ENCODE data around the gene SLC25A21.

DNA sequence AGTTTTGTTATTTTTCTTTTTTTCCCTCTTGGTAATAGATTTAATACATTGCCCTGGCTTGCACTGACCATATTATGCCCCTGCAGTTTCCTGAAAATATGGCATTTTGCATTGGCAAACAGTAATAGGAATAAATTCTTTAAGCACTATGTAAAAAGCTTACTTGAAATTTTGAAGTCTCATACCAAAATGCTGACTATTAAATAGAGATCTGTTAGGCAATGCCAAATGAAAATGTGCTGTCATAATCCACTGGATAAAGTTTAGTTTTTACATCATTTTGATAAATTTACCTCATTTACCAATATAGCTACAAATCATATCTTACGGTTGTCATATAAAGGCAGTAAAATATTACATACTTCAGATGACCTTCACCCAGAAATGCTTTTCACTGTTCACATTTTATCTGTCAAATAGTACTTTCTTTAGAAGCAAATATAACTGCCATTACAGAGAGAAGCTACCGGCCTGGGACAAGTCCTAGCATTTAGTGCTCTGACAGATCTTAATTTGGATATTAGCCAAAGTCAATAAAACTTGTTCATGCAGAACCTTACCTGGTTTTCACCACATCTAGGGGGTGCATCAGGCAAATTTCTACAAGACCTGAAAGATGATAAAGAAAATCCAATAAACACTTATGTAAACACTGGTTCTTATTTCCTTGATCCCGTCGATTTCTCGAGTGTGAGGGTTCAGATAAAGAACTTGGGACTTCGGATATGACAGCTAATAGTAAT, 297.8 kb downstream of the SLC25A21 start:
- TF ChIP-seq TCF7L2 (IDR thresholded peaks at IDR 0.05; ENCODE audit: low read depth, low read length) = no peak
- TF ChIP-seq, protein P1, sequence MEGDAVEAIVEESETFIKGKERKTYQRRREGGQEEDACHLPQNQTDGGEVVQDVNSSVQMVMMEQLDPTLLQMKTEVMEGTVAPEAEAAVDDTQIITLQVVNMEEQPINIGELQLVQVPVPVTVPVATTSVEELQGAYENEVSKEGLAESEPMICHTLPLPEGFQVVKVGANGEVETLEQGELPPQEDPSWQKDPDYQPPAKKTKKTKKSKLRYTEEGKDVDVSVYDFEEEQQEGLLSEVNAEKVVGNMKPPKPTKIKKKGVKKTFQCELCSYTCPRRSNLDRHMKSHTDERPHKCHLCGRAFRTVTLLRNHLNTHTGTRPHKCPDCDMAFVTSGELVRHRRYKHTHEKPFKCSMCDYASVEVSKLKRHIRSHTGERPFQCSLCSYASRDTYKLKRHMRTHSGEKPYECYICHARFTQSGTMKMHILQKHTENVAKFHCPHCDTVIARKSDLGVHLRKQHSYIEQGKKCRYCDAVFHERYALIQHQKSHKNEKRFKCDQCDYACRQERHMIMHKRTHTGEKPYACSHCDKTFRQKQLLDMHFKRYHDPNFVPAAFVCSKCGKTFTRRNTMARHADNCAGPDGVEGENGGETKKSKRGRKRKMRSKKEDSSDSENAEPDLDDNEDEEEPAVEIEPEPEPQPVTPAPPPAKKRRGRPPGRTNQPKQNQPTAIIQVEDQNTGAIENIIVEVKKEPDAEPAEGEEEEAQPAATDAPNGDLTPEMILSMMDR (IDR thresholded peaks at IDR 0.05) = no peak
- no peak for TF ChIP-seq POLR2AphosphoS5 (IDR thresholded peaks at IDR 0.05; ENCODE audit: low read depth, low read length)
- TF ChIP-seq, protein P2, sequence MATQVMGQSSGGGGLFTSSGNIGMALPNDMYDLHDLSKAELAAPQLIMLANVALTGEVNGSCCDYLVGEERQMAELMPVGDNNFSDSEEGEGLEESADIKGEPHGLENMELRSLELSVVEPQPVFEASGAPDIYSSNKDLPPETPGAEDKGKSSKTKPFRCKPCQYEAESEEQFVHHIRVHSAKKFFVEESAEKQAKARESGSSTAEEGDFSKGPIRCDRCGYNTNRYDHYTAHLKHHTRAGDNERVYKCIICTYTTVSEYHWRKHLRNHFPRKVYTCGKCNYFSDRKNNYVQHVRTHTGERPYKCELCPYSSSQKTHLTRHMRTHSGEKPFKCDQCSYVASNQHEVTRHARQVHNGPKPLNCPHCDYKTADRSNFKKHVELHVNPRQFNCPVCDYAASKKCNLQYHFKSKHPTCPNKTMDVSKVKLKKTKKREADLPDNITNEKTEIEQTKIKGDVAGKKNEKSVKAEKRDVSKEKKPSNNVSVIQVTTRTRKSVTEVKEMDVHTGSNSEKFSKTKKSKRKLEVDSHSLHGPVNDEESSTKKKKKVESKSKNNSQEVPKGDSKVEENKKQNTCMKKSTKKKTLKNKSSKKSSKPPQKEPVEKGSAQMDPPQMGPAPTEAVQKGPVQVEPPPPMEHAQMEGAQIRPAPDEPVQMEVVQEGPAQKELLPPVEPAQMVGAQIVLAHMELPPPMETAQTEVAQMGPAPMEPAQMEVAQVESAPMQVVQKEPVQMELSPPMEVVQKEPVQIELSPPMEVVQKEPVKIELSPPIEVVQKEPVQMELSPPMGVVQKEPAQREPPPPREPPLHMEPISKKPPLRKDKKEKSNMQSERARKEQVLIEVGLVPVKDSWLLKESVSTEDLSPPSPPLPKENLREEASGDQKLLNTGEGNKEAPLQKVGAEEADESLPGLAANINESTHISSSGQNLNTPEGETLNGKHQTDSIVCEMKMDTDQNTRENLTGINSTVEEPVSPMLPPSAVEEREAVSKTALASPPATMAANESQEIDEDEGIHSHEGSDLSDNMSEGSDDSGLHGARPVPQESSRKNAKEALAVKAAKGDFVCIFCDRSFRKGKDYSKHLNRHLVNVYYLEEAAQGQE (IDR thresholded peaks at IDR 0.05; ENCODE audit: insufficient read depth in 1 of 2, low read depth in 2 of 2, low read length in 1 of 2) = no peak
- TF ChIP-seq SIN3A (IDR thresholded peaks at IDR 0.05; ENCODE audit: borderline replicate concordance, insufficient read depth, low read depth, low read length) = no peak
